H9 (cell line): ENCODE measurements around the gene TRO. TPM values are rescaled to one million over a fixed set of nuclear protein-coding genes. Genes with fewer than 3 reads are reported as not detected.

Source experiments
- DNase-seq: peaks from one replicate; pipeline ENCODE4 v3.0.0-alpha.2; 2017
- H2AFZ ChIP-seq: one replicate; pipeline ENCODE4 v1.6.1; 2013; ENCODE audit warnings: mild to moderate bottlenecking, low read length, control low read depth, moderate library complexity
- H2AK5ac ChIP-seq: 2 replicates; pipeline ENCODE4 v1.6.1; 2013; ENCODE audit warnings: low read length, control low read depth, mixed read lengths; ENCODE audit not compliant: insufficient read length
- H2BK120ac ChIP-seq: one replicate; pipeline ENCODE4 v1.6.1; 2013; ENCODE audit warnings: low read depth, mild to moderate bottlenecking, low read length, control low read depth, inconsistent platforms; ENCODE audit not compliant: poor library complexity, severe bottlenecking
- H2BK12ac ChIP-seq: 2 replicates; pipeline ENCODE4 v1.6.1; 2013; ENCODE audit warnings: low read length, control low read depth, mixed read lengths, low read depth; ENCODE audit not compliant: insufficient read length
- H2BK15ac ChIP-seq: 2 replicates; pipeline ENCODE4 v1.6.1; 2013; ENCODE audit warnings: low read depth, low read length, control low read depth
- H2BK20ac ChIP-seq: one replicate; pipeline ENCODE4 v1.6.1; 2013; ENCODE audit warnings: low read depth, mild to moderate bottlenecking, low read length, control low read depth, inconsistent platforms; ENCODE audit not compliant: poor library complexity, severe bottlenecking
- H2BK5ac ChIP-seq: 2 replicates; pipeline ENCODE4 v1.6.1; 2013; ENCODE audit warnings: low read length, control low read depth, mixed read lengths; ENCODE audit not compliant: insufficient read length
- H3K14ac ChIP-seq: 2 replicates; pipeline ENCODE4 v1.6.1; 2013; ENCODE audit warnings: low read length, control low read depth; ENCODE audit not compliant: insufficient read depth
- H3K18ac ChIP-seq: 2 replicates; pipeline ENCODE4 v1.6.1; 2013; ENCODE audit warnings: low read depth, mild to moderate bottlenecking, mixed read lengths, low read length, control low read depth; ENCODE audit not compliant: insufficient read length
- H3K23ac ChIP-seq: 2 replicates; pipeline ENCODE4 v1.6.1; 2013; ENCODE audit warnings: low read length, control low read depth, mixed read lengths, low read depth; ENCODE audit not compliant: insufficient read length
- H3K23me2 ChIP-seq: 2 replicates; pipeline ENCODE4 v1.6.1; 2013; ENCODE audit warnings: low read depth, mild to moderate bottlenecking, mixed read lengths, low read length, control low read depth; ENCODE audit not compliant: insufficient read length, poor library complexity, severe bottlenecking
- H3K27ac ChIP-seq: 2 replicates; pipeline ENCODE4 v1.5.1; 2013; ENCODE audit warnings: low read length, control low read depth, mixed read lengths, low read depth; ENCODE audit not compliant: insufficient read length
- H3K27me3 ChIP-seq: 2 replicates; pipeline ENCODE4 v1.6.1; 2013; ENCODE audit warnings: low read length, control low read depth, inconsistent platforms; ENCODE audit not compliant: insufficient read depth
- H3K4ac ChIP-seq: 2 replicates; pipeline ENCODE4 v1.6.1; 2013; ENCODE audit warnings: low read depth, mild to moderate bottlenecking, control low read depth, inconsistent platforms, low read length, moderate library complexity
- H3K4me1 ChIP-seq: 2 replicates; pipeline ENCODE4 v1.6.1; 2013; ENCODE audit warnings: low read length, control low read depth, inconsistent platforms; ENCODE audit not compliant: insufficient read depth
- H3K4me2 ChIP-seq: 2 replicates; pipeline ENCODE4 v1.6.1; 2013; ENCODE audit warnings: low read length, control low read depth, mixed read lengths; ENCODE audit not compliant: insufficient read length, insufficient read depth
- H3K56ac ChIP-seq: 2 replicates; pipeline ENCODE4 v1.6.1; 2013; ENCODE audit warnings: low read depth, mild to moderate bottlenecking, mixed read lengths, low read length, control low read depth; ENCODE audit not compliant: insufficient read length
- H3K79me1 ChIP-seq: 2 replicates; pipeline ENCODE4 v1.6.1; 2013; ENCODE audit warnings: low read depth, mild to moderate bottlenecking, moderate library complexity, low read length, control low read depth, inconsistent platforms; ENCODE audit not compliant: insufficient read depth, poor library complexity, severe bottlenecking
- H3K79me2 ChIP-seq: 2 replicates; pipeline ENCODE4 v1.6.1; 2013; ENCODE audit warnings: low read length, control low read depth, inconsistent platforms; ENCODE audit not compliant: insufficient read depth
- H3K9ac ChIP-seq: 2 replicates; pipeline ENCODE4 v1.6.1; 2013; ENCODE audit warnings: low read length, control low read depth, mixed read lengths; ENCODE audit not compliant: insufficient read length; ENCODE audit errors: extremely low read depth
- H3K9me3 ChIP-seq: one replicate; pipeline ENCODE4 v1.6.1; 2013; ENCODE audit warnings: low read depth, low read length, inconsistent platforms; ENCODE audit not compliant: control insufficient read depth
- H3T11ph ChIP-seq: one replicate; pipeline ENCODE4 v1.6.1; 2013; ENCODE audit warnings: mild to moderate bottlenecking, low read length, control low read depth, inconsistent platforms
- H4K20me1 ChIP-seq: one replicate; pipeline ENCODE4 v1.6.1; 2013; ENCODE audit not compliant: control insufficient read depth, insufficient read length, insufficient read depth
- H4K5ac ChIP-seq: 2 replicates; pipeline ENCODE4 v1.6.1; 2013; ENCODE audit warnings: low read depth, mild to moderate bottlenecking, mixed read lengths, low read length, control low read depth; ENCODE audit not compliant: insufficient read length
- H4K8ac ChIP-seq: replicated peaks from 2 replicates; pipeline ENCODE4 v1.6.1; 2013; ENCODE audit warnings: low read length, control low read depth, mixed read lengths, low read depth; ENCODE audit not compliant: insufficient read length
- H4K91ac ChIP-seq: 2 replicates; pipeline ENCODE4 v1.6.1; 2013; ENCODE audit warnings: low read depth, mild to moderate bottlenecking, moderate library complexity, mixed read lengths, low read length, control low read depth; ENCODE audit not compliant: insufficient read length
- H3K27ac Mint-ChIP-seq, 3 experiments: 2 replicates in 2 of 3; 3 replicates in 1 of 3; pipeline ENCODE4 v1.8.0; 2020 to 2021; ENCODE audit warnings: mixed read lengths in 3 of 3, mild to moderate bottlenecking in 1 of 3, moderate library complexity in 1 of 3
- H3K27me3 Mint-ChIP-seq: 2 replicates; pipeline ENCODE4 v1.8.0; 2021; ENCODE audit warnings: low read depth, mild to moderate bottlenecking, moderate library complexity, mixed read lengths
- H3K36me3 Mint-ChIP-seq, 3 experiments: 2 replicates in 2 of 3; 3 replicates in 1 of 3; pipeline ENCODE4 v1.8.0; 2020 to 2021; ENCODE audit warnings: low read depth in 3 of 3, mixed read lengths in 3 of 3; ENCODE audit not compliant: insufficient read depth in 1 of 3
- H3K4me1 Mint-ChIP-seq, 2 experiments: 2 replicates each; pipeline ENCODE4 v1.8.0; 2020; ENCODE audit warnings: mixed read lengths in 2 of 2
- H3K4me3 Mint-ChIP-seq, 2 experiments: 2 replicates in 1 of 2; 3 replicates in 1 of 2; pipeline ENCODE4 v1.8.0; 2020 to 2021; ENCODE audit warnings: mild to moderate bottlenecking in 2 of 2, mixed read lengths in 2 of 2, moderate library complexity in 1 of 2
- H3K9me3 Mint-ChIP-seq, 2 experiments: 2 replicates in 1 of 2; 3 replicates in 1 of 2; pipeline ENCODE4 v1.8.0; 2020; ENCODE audit warnings: mild to moderate bottlenecking in 2 of 2, mixed read lengths in 2 of 2, moderate library complexity in 1 of 2
- CTCF ChIP-seq: fragments of 200-600 bp; sonication (generic); conservative IDR thresholded peaks from 3 replicates; pipeline ENCODE4 v1.8.0; 2021; ENCODE audit warnings: antibody characterized with exemption, mild to moderate bottlenecking
- WGBS: extraction: QIAGEN DNeasy Blood & Tissue Kit; methylation state at CpG from one replicate; pipeline ENCODE4 v1.1.7; 2013; ENCODE audit warnings: missing lambda C conversion rate, low lambda C conversion rate, mixed read lengths; ENCODE audit not compliant: insufficient read length; ENCODE audit errors: extremely low coverage; 5-methylcytosine and 5-hydroxymethylcytosine counted together
- total RNA-seq: library from RNA; stranded (reverse); gene quantifications from 2 replicates; pipeline ENCODE4 v1.2.1, GENCODE V29; 2021

The TRO gene
- total RNA-seq, 1 experiment from 2014 or later = 51.0 TPM

- H3K27ac ChIP-seq = no peak overlapping the region
- H3K79me2 ChIP-seq = no peaks in the 10 kb centered on the region
- no peak overlapping the region for H3K18ac ChIP-seq
- peaks cover 0 to 2% (median 2%) of the 10 kb centered on the region in 3 experiments; a peak in 1 of 7 replicates for H3K36me3 Mint-ChIP-seq
- no peak overlapping the region for H3K4me3 Mint-ChIP-seq
- H3K9me3 Mint-ChIP-seq = peaks cover 70 to 80% of the 10 kb centered on the region in 2 experiments
- no peak overlapping the region for H3K4ac ChIP-seq
- no peak overlapping the region for H2BK5ac ChIP-seq
- H2AK5ac ChIP-seq = no peak overlapping the region
- no peaks in the 10 kb centered on the region for H3K4me1 Mint-ChIP-seq
- H3K14ac ChIP-seq = no peak overlapping the region
- no peaks in the 10 kb centered on the region for H3K4me1 ChIP-seq
- no peak for DNase-seq
- H4K8ac ChIP-seq = no peak overlapping the region
- H3K27me3 ChIP-seq = no peaks in the 10 kb centered on the region
- WGBS = no CpG with 5 or more reads among the region's 6 CpGs
- H2BK12ac ChIP-seq = no peak overlapping the region
- no peaks in the 10 kb centered on the region for H3K79me1 ChIP-seq
- H3K23ac ChIP-seq = no peak overlapping the region
- no peak overlapping the region for H2BK120ac ChIP-seq
- H3K27me3 Mint-ChIP-seq = peaks cover 3% of the 10 kb centered on the region
- no peak overlapping the region for H4K91ac ChIP-seq
- H4K5ac ChIP-seq = no peak overlapping the region
- no peaks in the 10 kb centered on the region for H3K23me2 ChIP-seq
- H3K56ac ChIP-seq = no peak overlapping the region
- H3K4me2 ChIP-seq = no peak overlapping the region
- peaks cover 25% of the 10 kb centered on the region for H3K9me3 ChIP-seq
- no peak overlapping the region for H3K27ac Mint-ChIP-seq
- H2BK20ac ChIP-seq = no peak overlapping the region
- no peak overlapping the region for H2BK15ac ChIP-seq
- no peak for TF ChIP-seq CTCF
- H4K20me1 ChIP-seq = no peaks in the 10 kb centered on the region
- H2AFZ ChIP-seq = no peak overlapping the region
- H3T11ph ChIP-seq = no peak overlapping the region
- H3K9ac ChIP-seq = no peak overlapping the region
These were observed 59.7 kb downstream of the TRO start for GRCh38 chrX:54980334-54980733.

Other genes with a start within 250 kb of the TRO start
- not detected in 2 replicates for gene ITIH6, start 122.6 kb upstream of the TRO start, total RNA-seq
- gene MAGED2, start 113.1 kb upstream of the TRO start, total RNA-seq = 146 and 148 TPM in 2 replicates
- 0.31 and 0.55 TPM in 2 replicates for gene PFKFB1, start 73.4 kb downstream of the TRO start, total RNA-seq
- 28.5 and 29.0 TPM in 2 replicates for gene APEX2, start 79.5 kb downstream of the TRO start, total RNA-seq
- not detected in 2 replicates for gene ALAS2, start 110.2 kb downstream of the TRO start, total RNA-seq
- gene PAGE2B, start 154.2 kb downstream of the TRO start, total RNA-seq = not detected in 2 replicates
- gene PAGE2, start 168.2 kb downstream of the TRO start, total RNA-seq = not detected in 2 replicates